ENCODE results near the gene YTHDF1. TPM values are rescaled to one million over a fixed set of nuclear protein-coding genes. Genes with fewer than 3 reads are reported as not detected.

Gene YTHDF1
- polyA plus RNA-seq, 1 experiment, result 22.4 TPM

DNA sequence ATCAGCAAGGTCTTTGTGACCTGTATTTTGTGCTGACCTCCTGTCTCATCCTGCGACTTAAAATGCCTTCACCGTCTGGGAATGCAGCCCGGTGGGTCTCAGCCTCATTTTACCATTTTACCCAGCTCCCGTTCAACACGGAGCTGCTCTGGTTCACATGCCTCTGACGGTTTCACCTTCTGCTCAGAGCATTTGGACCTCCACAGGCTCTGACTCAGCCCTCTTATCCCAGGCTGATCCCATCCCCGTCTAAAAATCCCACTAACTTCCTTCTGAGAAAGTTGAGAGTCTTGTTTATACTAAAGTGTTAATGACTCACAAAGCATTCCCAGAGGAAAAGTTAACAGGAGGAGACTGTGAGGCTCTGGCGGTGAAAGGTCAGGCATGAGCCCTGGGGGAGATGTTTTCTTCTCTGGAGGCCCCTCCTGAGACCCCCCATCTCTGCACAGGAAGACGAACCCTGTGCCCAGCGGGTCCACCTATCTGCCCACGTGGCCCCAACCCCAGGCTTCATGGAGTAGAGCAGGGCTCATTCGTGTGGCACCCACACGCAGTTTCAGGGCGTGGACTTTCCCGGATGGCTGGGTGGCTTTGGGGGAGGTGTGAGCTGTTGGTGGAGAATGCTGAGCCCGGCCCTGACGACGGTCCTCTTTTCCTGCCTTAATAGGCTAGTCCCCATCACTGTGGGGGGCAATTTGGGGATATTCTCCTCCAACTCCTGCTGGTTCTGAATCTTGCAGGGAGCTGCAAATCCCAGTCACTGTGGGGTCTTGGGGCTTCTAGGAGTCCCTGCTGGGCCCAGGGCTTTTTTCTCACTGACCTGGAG lies 16.5 kb upstream of the YTHDF1 start:
- Histone ChIP-seq H3K27me3 (ENCODE audit: control insufficient read depth, insufficient read depth, low read length) (no peaks in the 10 kb centered on the region), H3K4me3 (ENCODE audit: low read depth, low read length) (peak overlapping the region; percentile 18), H3K27ac (ENCODE audit: low read depth, low read length) (peak overlapping the region; percentile 87), H3K9me3 (ENCODE audit: control insufficient read depth, insufficient read depth, low read length) (no peaks in the 10 kb centered on the region; the same call in 1 of the 2 replicates)
- TF ChIP-seq CTCF (IDR thresholded peaks at IDR 0.05; ENCODE audit: low read depth, low read length), result no peak
- peak; percentile 76 for DNase-seq (ENCODE audit: low read depth, low spot score)
- POLR2A ChIA-PET, result interaction anchor here (1.2 kb wide), 1 partner anchor 9 kb away, joined by 5 read pairs; no protein-coding TSS in a partner anchor
- CTCF ChIA-PET, result interaction anchor here (1.0 to 6.0 kb wide), 5 partner anchors 8 to 149 kb away, joined by 3 to 45 read pairs (median 4); partner anchors contain the start of gene YTHDF1

- Histone ChIP-seq H3K27ac (ENCODE audit: low read depth, low read length) (peak overlapping the region; percentile 2), H3K9me3 (ENCODE audit: control insufficient read depth, insufficient read depth, low read length) (no peaks in the 10 kb centered on the region; the same call in 1 of the 2 replicates), H3K27me3 (ENCODE audit: control insufficient read depth, insufficient read depth, low read length) (no peaks in the 10 kb centered on the region), H3K4me3 (ENCODE audit: low read depth, low read length) (no peak overlapping the region)
- DNase-seq (ENCODE audit: low read depth, low spot score), result no peak
- POLR2A ChIA-PET, result interaction anchor here (1.0 kb wide), 1 partner anchor 42 kb away, joined by 4 read pairs; the partner anchor contains the start of gene ARFGAP1
- CTCF ChIA-PET, result interaction anchor here (0.7 to 3.1 kb wide), 7 partner anchors 8 to 296 kb away, joined by 3 to 17 read pairs (median 3); partner anchors contain the start of gene YTHDF1
- TF ChIP-seq CTCF (IDR thresholded peaks at IDR 0.05; ENCODE audit: low read depth, low read length), result peak; percentile 72
These were observed 14.9 kb upstream of the YTHDF1 start for GRCh38 chr20:63230800-63231268.

- Histone ChIP-seq H3K27me3 (ENCODE audit: control insufficient read depth, insufficient read depth, low read length) (no peaks in the 10 kb centered on the region), H3K27ac (ENCODE audit: low read depth, low read length) (no peak overlapping the region), H3K4me3 (ENCODE audit: low read depth, low read length) (no peak overlapping the region), H3K9me3 (ENCODE audit: control insufficient read depth, insufficient read depth, low read length) (no peaks in the 10 kb centered on the region; the same call in 1 of the 2 replicates)
- POLR2A ChIA-PET, result no interaction called here
- CTCF ChIA-PET, result interaction anchor here (0.6 to 1.1 kb wide), 3 partner anchors 8 to 874 kb away, joined by 3 to 4 read pairs (median 3); no protein-coding TSS in a partner anchor
- no peak for TF ChIP-seq CTCF (IDR thresholded peaks at IDR 0.05; ENCODE audit: low read depth, low read length)
- DNase-seq (ENCODE audit: low read depth, low spot score), result no peak
These were observed 12.9 kb upstream of the YTHDF1 start for GRCh38 chr20:63228806-63229205.

DNA sequence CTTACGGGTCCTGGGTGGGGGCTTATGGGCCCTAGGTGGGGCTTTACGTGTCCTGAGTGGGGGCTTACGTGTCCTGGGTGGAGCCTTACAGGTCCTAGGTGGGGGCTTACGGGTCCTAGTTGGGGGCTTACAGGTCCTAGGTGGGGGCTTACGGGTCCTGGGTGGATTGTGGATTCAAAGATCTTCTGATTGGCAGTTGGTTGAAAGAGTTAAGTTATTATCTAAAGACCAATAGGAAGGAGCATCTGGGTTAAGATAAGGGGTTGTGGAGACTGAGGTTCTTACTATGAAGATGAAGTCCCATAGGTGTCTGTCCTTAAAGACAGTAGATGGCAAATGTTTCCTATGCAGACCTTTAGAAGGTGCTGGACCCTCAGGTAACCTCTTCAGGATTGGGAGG lies 11.3 kb upstream of the YTHDF1 start:
- no peak overlapping the region for H3K4me3 ChIP-seq (ENCODE audit: low read depth, low read length)
- ChIA-PET CTCF (no interaction called here), POLR2A (no interaction called here)
- peaks cover 5% of the 10 kb centered on the region for H3K27me3 ChIP-seq (ENCODE audit: control insufficient read depth, insufficient read depth, low read length)
- no peaks in the 10 kb centered on the region for H3K9me3 ChIP-seq (ENCODE audit: control insufficient read depth, insufficient read depth, low read length)
- no peak for TF ChIP-seq CTCF (IDR thresholded peaks at IDR 0.05; ENCODE audit: low read depth, low read length)
- no peak for DNase-seq (ENCODE audit: low read depth, low spot score)
- H3K27ac ChIP-seq (ENCODE audit: low read depth, low read length), result no peak overlapping the region
